GM23338 (cell line): ENCODE results near the gene CCNYL1. TPM values are rescaled to one million over a fixed set of nuclear protein-coding genes. Genes with fewer than 3 reads are reported as not detected.

ENCODE experiments used
- ATAC-seq: fragments of 200-7000 bp; cut with Tn5 transposase; 3 replicates; pipeline ENCODE4 v1.9.1; 2020
- DNase-seq: peaks from one replicate; pipeline ENCODE4 v3.0.0-alpha.2; 2015; ENCODE audit warnings: low spot score
- H2AFZ ChIP-seq: fragments of 200-600 bp; sonication (generic); 2 replicates; pipeline ENCODE4 v1.8.0; 2016; ENCODE audit warnings: antibody characterized with exemption, mild to moderate bottlenecking, moderate library complexity
- H3F3A ChIP-seq: fragments of 200-600 bp; sonication (generic); replicated peaks from 2 replicates; pipeline ENCODE4 v1.8.0; 2017; ENCODE audit warnings: antibody characterized with exemption, mixed run types, low read depth
- H3K27ac ChIP-seq: fragments of 200-600 bp; sonication (generic); 2 replicates; pipeline ENCODE4 v1.6.1; 2016; ENCODE audit warnings: low read depth
- H3K27me3 ChIP-seq: fragments of 200-600 bp; sonication (generic); 2 replicates; pipeline ENCODE4 v1.8.0; 2016; ENCODE audit warnings: mild to moderate bottlenecking, mixed run types, moderate library complexity; ENCODE audit not compliant: insufficient read depth
- H3K36me3 ChIP-seq: fragments of 200-600 bp; sonication (generic); 2 replicates; pipeline ENCODE4 v1.8.0; 2016; ENCODE audit warnings: mild to moderate bottlenecking; ENCODE audit not compliant: insufficient read depth
- H3K4me1 ChIP-seq: fragments of 200-600 bp; sonication (generic); 2 replicates; pipeline ENCODE4 v1.8.0; 2016; ENCODE audit warnings: mild to moderate bottlenecking, moderate library complexity; ENCODE audit not compliant: insufficient read depth
- H3K4me2 ChIP-seq: fragments of 200-600 bp; sonication (generic); 2 replicates; pipeline ENCODE4 v1.7.1; 2017; ENCODE audit warnings: mixed run types
- H3K4me3 ChIP-seq: fragments of 200-600 bp; sonication (generic); 2 replicates; pipeline ENCODE4 v1.6.1; 2016; ENCODE audit warnings: mixed run types
- H3K79me2 ChIP-seq: fragments of 200-600 bp; sonication (generic); replicated peaks from 2 replicates; pipeline ENCODE4 v1.8.0; 2017; ENCODE audit warnings: mild to moderate bottlenecking; ENCODE audit not compliant: insufficient read depth
- H3K9me2 ChIP-seq: fragments of 200-600 bp; sonication (generic); 2 replicates; pipeline ENCODE4 v1.8.0; 2017; ENCODE audit not compliant: insufficient read depth
- H4K20me1 ChIP-seq: fragments of 200-600 bp; sonication (generic); replicated peaks from 2 replicates; pipeline ENCODE4 v1.8.0; 2017; ENCODE audit warnings: mild to moderate bottlenecking; ENCODE audit not compliant: insufficient read depth
- H3K27ac Mint-ChIP-seq: 2 replicates; pipeline ENCODE4 v1.8.0; 2020; ENCODE audit warnings: inconsistent platforms, mild to moderate bottlenecking, moderate library complexity, mixed read lengths
- H3K27me3 Mint-ChIP-seq: 3 replicates; pipeline ENCODE4 v1.8.0; 2022; ENCODE audit warnings: low read depth, mild to moderate bottlenecking, moderate library complexity, mixed read lengths, inconsistent platforms; ENCODE audit not compliant: insufficient read depth, poor library complexity
- H3K36me3 Mint-ChIP-seq: 3 replicates; pipeline ENCODE4 v1.8.0; 2021; ENCODE audit warnings: low read depth, mild to moderate bottlenecking, inconsistent platforms, moderate library complexity, mixed read lengths
- H3K4me1 Mint-ChIP-seq: 3 replicates; pipeline ENCODE4 v1.8.0; 2020; ENCODE audit warnings: mild to moderate bottlenecking, inconsistent platforms, mixed read lengths
- H3K4me3 Mint-ChIP-seq: 3 replicates; pipeline ENCODE4 v1.8.0; 2021; ENCODE audit warnings: moderate library complexity, mild to moderate bottlenecking, inconsistent platforms, mixed read lengths
- H3K9me3 Mint-ChIP-seq: 3 replicates; pipeline ENCODE4 v1.8.0; 2020; ENCODE audit warnings: moderate library complexity, mild to moderate bottlenecking, inconsistent platforms, mixed read lengths
- CREB1 ChIP-seq: fragments of 250-450 bp; sonication (Bioruptor Pico); IDR thresholded peaks from 2 replicates; pipeline ENCODE4 v1.5.0; 2020; ENCODE audit warnings: low read depth, mild to moderate bottlenecking, moderate library complexity
- EZH2 ChIP-seq: fragments of 200-600 bp; sonication (generic); IDR thresholded peaks from one replicate; pipeline ENCODE4 v1.8.0; 2017; ENCODE audit warnings: antibody characterized with exemption, mild to moderate bottlenecking, low read depth; ENCODE audit not compliant: unreplicated experiment
- EZH2phosphoT487 ChIP-seq: fragments of 200-600 bp; sonication (generic); IDR thresholded peaks from one replicate; pipeline ENCODE4 v1.8.1; 2018; ENCODE audit warnings: antibody characterized with exemption; ENCODE audit not compliant: unreplicated experiment
- JUNB ChIP-seq: IDR thresholded peaks from one replicate; pipeline ENCODE4 v1.6.1; 2016; ENCODE audit warnings: antibody characterized with exemption; ENCODE audit not compliant: unreplicated experiment
- NANOG ChIP-seq: IDR thresholded peaks from 2 replicates; pipeline ENCODE4 v1.6.1; 2016; ENCODE audit warnings: antibody characterized with exemption, borderline replicate concordance
- POLR2AphosphoS5 ChIP-seq: IDR thresholded peaks from 2 replicates; pipeline ENCODE4 v1.6.1; 2016; ENCODE audit warnings: antibody characterized with exemption, low read depth
- STAT1 ChIP-seq: IDR thresholded peaks from one replicate; pipeline ENCODE4 v1.6.1; 2016; ENCODE audit warnings: antibody characterized with exemption; ENCODE audit not compliant: unreplicated experiment
- ZNF114 ChIP-seq: fragments of 250-450 bp; sonication (Bioruptor Pico); IDR thresholded peaks from 2 replicates; pipeline ENCODE4 v1.5.0; 2020; ENCODE audit warnings: mild to moderate bottlenecking, moderate library complexity
- ZNF331 ChIP-seq: fragments of 250-450 bp; sonication (Bioruptor Pico); IDR thresholded peaks from 2 replicates; pipeline ENCODE4 v1.5.0; 2020; ENCODE audit warnings: low read depth, mild to moderate bottlenecking, moderate library complexity
- polyA plus RNA-seq: library from polyadenylated mRNA; unstranded; fragments of >200 nt; fragmentation: Nextera tagmentation; extraction: Ambion mirVana; gene quantifications from 2 replicates; pipeline ENCODE4 v1.2.1, GENCODE V29; 2016
- total RNA-seq: library from RNA; depleted of rRNA; stranded (reverse); fragments of >200 nt; shearing (Covaris generic); gene quantifications from 2 replicates; pipeline ENCODE4 v1.2.3, GENCODE V29; 2014
- TF ChIP-seq, protein P1 (sequence below): fragments of 250-450 bp; sonication (Bioruptor Pico); IDR thresholded peaks from 2 replicates; pipeline ENCODE4 v1.5.0; 2020; ENCODE audit warnings: mild to moderate bottlenecking, moderate library complexity
- TF ChIP-seq, protein P2 (sequence below): IDR thresholded peaks from 2 replicates; pipeline ENCODE4 v1.6.1; 2016; ENCODE audit warnings: antibody characterized with exemption
- TF ChIP-seq, protein P3 (sequence below): IDR thresholded peaks from one replicate; pipeline ENCODE4 v1.6.1; 2018; ENCODE audit warnings: antibody characterized with exemption; ENCODE audit not compliant: unreplicated experiment
- TF ChIP-seq, protein P4 (sequence below), 2 experiments: fragments of 200-600 bp in 1 of 2; sonication (generic) in 1 of 2; conservative IDR thresholded peaks; 2 replicates each; pipeline versions ENCODE4 v1.5.1 to v1.6.1; 2016 to 2017; ENCODE audit warnings: antibody characterized with exemption in 2 of 2, low read depth in 2 of 2, mild to moderate bottlenecking in 2 of 2, moderate library complexity in 1 of 2

Gene CCNYL1
- total and polyA plus RNA-seq, 2 experiments from 2014 or later, result 19.6 to 32.1 TPM

DNA sequence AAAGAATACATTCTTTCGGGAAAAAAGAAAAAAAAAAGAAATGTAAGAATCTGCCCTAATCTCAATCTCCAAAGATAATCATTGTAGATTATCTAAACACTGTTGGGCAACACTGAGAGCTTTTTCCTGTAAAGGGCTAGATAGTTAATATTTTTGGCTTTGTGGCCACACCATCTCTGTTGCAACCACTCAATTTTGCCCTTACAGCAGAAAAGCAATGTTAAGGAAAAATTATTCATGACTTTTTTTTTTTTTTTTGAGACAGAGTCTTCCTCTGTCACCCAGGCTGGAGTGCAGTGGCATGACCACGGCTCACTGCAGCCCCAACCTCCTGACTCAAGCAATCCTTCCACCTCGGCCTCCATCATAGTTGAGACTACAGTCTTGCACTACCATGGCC lies 75.6 kb downstream of the CCNYL1 start:
- Histone ChIP-seq H3K4me2 (no peak overlapping the region), H3K4me3 (no peak overlapping the region), H3K36me3 (no peaks in the 10 kb centered on the region), H3F3A (no peaks in the 10 kb centered on the region), H3K27me3 (no peaks in the 10 kb centered on the region), H3K27ac (0 out of 2 replicates have a peak overlapping the region, but pooled peaks have one; percentile 15), H3K4me1 (0 out of 2 replicates have a peak, but pooled peaks cover 8% of the 10 kb centered on the region), H4K20me1 (no peaks in the 10 kb centered on the region), H3K79me2 (no peaks in the 10 kb centered on the region), H2AFZ (peak overlapping the region; percentile 86; the same call in 1 of the 2 replicates), H3K9me2 (no peaks in the 10 kb centered on the region)
- no peak for TF ChIP-seq NANOG
- TF ChIP-seq, protein P1, sequence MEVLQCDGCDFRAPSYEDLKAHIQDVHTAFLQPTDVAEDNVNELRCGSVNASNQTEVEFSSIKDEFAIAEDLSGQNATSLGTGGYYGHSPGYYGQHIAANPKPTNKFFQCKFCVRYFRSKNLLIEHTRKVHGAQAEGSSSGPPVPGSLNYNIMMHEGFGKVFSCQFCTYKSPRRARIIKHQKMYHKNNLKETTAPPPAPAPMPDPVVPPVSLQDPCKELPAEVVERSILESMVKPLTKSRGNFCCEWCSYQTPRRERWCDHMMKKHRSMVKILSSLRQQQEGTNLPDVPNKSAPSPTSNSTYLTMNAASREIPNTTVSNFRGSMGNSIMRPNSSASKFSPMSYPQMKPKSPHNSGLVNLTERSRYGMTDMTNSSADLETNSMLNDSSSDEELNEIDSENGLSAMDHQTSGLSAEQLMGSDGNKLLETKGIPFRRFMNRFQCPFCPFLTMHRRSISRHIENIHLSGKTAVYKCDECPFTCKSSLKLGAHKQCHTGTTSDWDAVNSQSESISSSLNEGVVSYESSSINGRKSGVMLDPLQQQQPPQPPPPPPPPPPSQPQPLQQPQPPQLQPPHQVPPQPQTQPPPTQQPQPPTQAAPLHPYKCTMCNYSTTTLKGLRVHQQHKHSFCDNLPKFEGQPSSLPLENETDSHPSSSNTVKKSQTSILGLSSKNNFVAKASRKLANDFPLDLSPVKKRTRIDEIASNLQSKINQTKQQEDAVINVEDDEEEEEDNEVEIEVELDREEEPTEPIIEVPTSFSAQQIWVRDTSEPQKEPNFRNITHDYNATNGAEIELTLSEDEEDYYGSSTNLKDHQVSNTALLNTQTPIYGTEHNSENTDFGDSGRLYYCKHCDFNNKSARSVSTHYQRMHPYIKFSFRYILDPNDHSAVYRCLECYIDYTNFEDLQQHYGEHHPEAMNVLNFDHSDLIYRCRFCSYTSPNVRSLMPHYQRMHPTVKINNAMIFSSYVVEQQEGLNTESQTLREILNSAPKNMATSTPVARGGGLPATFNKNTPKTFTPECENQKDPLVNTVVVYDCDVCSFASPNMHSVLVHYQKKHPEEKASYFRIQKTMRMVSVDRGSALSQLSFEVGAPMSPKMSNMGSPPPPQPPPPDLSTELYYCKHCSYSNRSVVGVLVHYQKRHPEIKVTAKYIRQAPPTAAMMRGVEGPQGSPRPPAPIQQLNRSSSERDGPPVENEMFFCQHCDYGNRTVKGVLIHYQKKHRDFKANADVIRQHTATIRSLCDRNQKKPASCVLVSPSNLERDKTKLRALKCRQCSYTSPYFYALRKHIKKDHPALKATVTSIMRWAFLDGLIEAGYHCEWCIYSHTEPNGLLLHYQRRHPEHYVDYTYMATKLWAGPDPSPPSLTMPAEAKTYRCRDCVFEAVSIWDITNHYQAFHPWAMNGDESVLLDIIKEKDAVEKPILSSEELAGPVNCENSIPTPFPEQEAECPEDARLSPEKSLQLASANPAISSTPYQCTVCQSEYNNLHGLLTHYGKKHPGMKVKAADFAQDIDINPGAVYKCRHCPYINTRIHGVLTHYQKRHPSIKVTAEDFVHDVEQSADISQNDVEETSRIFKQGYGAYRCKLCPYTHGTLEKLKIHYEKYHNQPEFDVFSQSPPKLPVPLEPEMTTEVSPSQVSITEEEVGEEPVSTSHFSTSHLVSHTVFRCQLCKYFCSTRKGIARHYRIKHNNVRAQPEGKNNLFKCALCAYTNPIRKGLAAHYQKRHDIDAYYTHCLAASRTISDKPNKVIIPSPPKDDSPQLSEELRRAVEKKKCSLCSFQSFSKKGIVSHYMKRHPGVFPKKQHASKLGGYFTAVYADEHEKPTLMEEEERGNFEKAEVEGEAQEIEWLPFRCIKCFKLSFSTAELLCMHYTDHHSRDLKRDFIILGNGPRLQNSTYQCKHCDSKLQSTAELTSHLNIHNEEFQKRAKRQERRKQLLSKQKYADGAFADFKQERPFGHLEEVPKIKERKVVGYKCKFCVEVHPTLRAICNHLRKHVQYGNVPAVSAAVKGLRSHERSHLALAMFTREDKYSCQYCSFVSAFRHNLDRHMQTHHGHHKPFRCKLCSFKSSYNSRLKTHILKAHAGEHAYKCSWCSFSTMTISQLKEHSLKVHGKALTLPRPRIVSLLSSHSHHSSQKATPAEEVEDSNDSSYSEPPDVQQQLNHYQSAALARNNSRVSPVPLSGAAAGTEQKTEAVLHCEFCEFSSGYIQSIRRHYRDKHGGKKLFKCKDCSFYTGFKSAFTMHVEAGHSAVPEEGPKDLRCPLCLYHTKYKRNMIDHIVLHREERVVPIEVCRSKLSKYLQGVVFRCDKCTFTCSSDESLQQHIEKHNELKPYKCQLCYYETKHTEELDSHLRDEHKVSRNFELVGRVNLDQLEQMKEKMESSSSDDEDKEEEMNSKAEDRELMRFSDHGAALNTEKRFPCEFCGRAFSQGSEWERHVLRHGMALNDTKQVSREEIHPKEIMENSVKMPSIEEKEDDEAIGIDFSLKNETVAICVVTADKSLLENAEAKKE (CRISPR knock-in tag), result no peak
- TF ChIP-seq ZNF114 (CRISPR knock-in tag), result no peak
- no peak for TF ChIP-seq POLR2AphosphoS5
- no peak for TF ChIP-seq ZNF331 (CRISPR knock-in tag)
- TF ChIP-seq JUNB, result no peak
- TF ChIP-seq CREB1, result no peak
- TF ChIP-seq EZH2phosphoT487, result no peak
- TF ChIP-seq, protein P2, sequence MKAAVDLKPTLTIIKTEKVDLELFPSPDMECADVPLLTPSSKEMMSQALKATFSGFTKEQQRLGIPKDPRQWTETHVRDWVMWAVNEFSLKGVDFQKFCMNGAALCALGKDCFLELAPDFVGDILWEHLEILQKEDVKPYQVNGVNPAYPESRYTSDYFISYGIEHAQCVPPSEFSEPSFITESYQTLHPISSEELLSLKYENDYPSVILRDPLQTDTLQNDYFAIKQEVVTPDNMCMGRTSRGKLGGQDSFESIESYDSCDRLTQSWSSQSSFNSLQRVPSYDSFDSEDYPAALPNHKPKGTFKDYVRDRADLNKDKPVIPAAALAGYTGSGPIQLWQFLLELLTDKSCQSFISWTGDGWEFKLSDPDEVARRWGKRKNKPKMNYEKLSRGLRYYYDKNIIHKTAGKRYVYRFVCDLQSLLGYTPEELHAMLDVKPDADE, result no peak
- TF ChIP-seq, protein P3, sequence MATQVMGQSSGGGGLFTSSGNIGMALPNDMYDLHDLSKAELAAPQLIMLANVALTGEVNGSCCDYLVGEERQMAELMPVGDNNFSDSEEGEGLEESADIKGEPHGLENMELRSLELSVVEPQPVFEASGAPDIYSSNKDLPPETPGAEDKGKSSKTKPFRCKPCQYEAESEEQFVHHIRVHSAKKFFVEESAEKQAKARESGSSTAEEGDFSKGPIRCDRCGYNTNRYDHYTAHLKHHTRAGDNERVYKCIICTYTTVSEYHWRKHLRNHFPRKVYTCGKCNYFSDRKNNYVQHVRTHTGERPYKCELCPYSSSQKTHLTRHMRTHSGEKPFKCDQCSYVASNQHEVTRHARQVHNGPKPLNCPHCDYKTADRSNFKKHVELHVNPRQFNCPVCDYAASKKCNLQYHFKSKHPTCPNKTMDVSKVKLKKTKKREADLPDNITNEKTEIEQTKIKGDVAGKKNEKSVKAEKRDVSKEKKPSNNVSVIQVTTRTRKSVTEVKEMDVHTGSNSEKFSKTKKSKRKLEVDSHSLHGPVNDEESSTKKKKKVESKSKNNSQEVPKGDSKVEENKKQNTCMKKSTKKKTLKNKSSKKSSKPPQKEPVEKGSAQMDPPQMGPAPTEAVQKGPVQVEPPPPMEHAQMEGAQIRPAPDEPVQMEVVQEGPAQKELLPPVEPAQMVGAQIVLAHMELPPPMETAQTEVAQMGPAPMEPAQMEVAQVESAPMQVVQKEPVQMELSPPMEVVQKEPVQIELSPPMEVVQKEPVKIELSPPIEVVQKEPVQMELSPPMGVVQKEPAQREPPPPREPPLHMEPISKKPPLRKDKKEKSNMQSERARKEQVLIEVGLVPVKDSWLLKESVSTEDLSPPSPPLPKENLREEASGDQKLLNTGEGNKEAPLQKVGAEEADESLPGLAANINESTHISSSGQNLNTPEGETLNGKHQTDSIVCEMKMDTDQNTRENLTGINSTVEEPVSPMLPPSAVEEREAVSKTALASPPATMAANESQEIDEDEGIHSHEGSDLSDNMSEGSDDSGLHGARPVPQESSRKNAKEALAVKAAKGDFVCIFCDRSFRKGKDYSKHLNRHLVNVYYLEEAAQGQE, result no peak
- TF ChIP-seq, protein P4, sequence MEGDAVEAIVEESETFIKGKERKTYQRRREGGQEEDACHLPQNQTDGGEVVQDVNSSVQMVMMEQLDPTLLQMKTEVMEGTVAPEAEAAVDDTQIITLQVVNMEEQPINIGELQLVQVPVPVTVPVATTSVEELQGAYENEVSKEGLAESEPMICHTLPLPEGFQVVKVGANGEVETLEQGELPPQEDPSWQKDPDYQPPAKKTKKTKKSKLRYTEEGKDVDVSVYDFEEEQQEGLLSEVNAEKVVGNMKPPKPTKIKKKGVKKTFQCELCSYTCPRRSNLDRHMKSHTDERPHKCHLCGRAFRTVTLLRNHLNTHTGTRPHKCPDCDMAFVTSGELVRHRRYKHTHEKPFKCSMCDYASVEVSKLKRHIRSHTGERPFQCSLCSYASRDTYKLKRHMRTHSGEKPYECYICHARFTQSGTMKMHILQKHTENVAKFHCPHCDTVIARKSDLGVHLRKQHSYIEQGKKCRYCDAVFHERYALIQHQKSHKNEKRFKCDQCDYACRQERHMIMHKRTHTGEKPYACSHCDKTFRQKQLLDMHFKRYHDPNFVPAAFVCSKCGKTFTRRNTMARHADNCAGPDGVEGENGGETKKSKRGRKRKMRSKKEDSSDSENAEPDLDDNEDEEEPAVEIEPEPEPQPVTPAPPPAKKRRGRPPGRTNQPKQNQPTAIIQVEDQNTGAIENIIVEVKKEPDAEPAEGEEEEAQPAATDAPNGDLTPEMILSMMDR (conservative IDR thresholded peaks at IDR 0.05; ENCODE audit: low read depth in 2 of 2), result no peak
- TF ChIP-seq STAT1, result no peak
- no peak for TF ChIP-seq EZH2
- Mint-ChIP-seq H3K9me3 (no peaks in the 10 kb centered on the region), H3K27me3 (peaks cover 6% of the 10 kb centered on the region), H3K36me3 (no peaks in the 10 kb centered on the region), H3K4me1 (peaks cover 8% of the 10 kb centered on the region), H3K4me3 (no peak overlapping the region), H3K27ac (no peak overlapping the region)
- ATAC-seq (no peak), DNase-seq (no peak)
